Keratinocyte (primary cell): ENCODE data around the gene PAIP2. TPM values are rescaled to one million over a fixed set of nuclear protein-coding genes. Genes with fewer than 3 reads are reported as not detected.
"Not testable (repeated sequence)": the region's sequence is repeated elsewhere in the genome, so short reads cannot be mapped to it uniquely, and the experiment has no call there.

Source experiments
- DNase-seq: peaks from one replicate; pipeline ENCODE4 v3.0.0-alpha.2; 2011; ENCODE audit warnings: low read depth, missing footprints, low spot score
- FAIRE-seq: peaks from 2 replicates; lab custom pipeline; 2011; peaks lifted over from hg19 to GRCh38; lab: Jason Lieb, UNC
- H2AFZ ChIP-seq: 2 replicates; pipeline ENCODE4 v1.6.0; 2012; ENCODE audit warnings: low read length, control low read depth, inconsistent platforms; ENCODE audit not compliant: control insufficient read depth
- H3K27ac ChIP-seq: 2 replicates; pipeline ENCODE4 v1.5.1; 2011; ENCODE audit warnings: low read length; ENCODE audit not compliant: control insufficient read depth, insufficient read depth
- H3K27me3 ChIP-seq: 3 replicates; pipeline ENCODE4 v1.6.0; 2011; ENCODE audit warnings: low read length; ENCODE audit not compliant: control insufficient read depth, insufficient read depth; ENCODE audit errors: extremely low read depth
- H3K36me3 ChIP-seq, 2 experiments: 2 replicates in 1 of 2; 3 replicates in 1 of 2; pipeline ENCODE4 v1.5.1; 2011; ENCODE audit warnings: low read length in 2 of 2, mild to moderate bottlenecking in 1 of 2; ENCODE audit not compliant: control insufficient read depth in 2 of 2, insufficient read depth in 2 of 2; ENCODE audit errors: extremely low read depth in 1 of 2
- H3K4me1 ChIP-seq: 3 replicates; pipeline ENCODE4 v1.5.1; 2011; ENCODE audit warnings: low read length; ENCODE audit not compliant: control insufficient read depth, insufficient read depth; ENCODE audit errors: extremely low read depth
- H3K4me2 ChIP-seq: 3 replicates; pipeline ENCODE4 v1.6.0; 2011; ENCODE audit warnings: low read depth, low read length; ENCODE audit not compliant: control insufficient read depth, insufficient read depth; ENCODE audit errors: extremely low read depth
- H3K4me3 ChIP-seq, 3 experiments: fragments of 200-600 bp in 1 of 3; sonication (generic) in 1 of 3; 2 replicates in 2 of 3; 3 replicates in 1 of 3; pipeline ENCODE4 v1.5.1; 2011 to 2016; ENCODE audit warnings: low read length in 3 of 3, mild to moderate bottlenecking in 3 of 3, control low read depth in 2 of 3, inconsistent platforms in 1 of 3, low read depth in 1 of 3, mixed read lengths in 1 of 3, mixed run types in 1 of 3, moderate library complexity in 1 of 3; ENCODE audit not compliant: control insufficient read depth in 2 of 3, insufficient read depth in 2 of 3; ENCODE audit errors: extremely low read depth in 1 of 3
- H3K79me2 ChIP-seq: 2 replicates; pipeline ENCODE4 v1.6.0; 2012; ENCODE audit warnings: low read length; ENCODE audit not compliant: control insufficient read depth, insufficient read depth
- H3K9ac ChIP-seq: 3 replicates; pipeline ENCODE4 v1.6.0; 2011; ENCODE audit warnings: low read length; ENCODE audit not compliant: control insufficient read depth, insufficient read depth; ENCODE audit errors: extremely low read depth
- H3K9me1 ChIP-seq: 3 replicates; pipeline ENCODE4 v1.6.0; 2011; ENCODE audit warnings: low read length; ENCODE audit not compliant: control insufficient read depth, insufficient read depth; ENCODE audit errors: extremely low read depth
- H3K9me3 ChIP-seq: 2 replicates; pipeline ENCODE4 v1.5.1; 2012; ENCODE audit warnings: low read depth, low read length; ENCODE audit not compliant: control insufficient read depth
- H4K20me1 ChIP-seq: 3 replicates; pipeline ENCODE4 v1.6.0; 2011; ENCODE audit warnings: low read length; ENCODE audit not compliant: control insufficient read depth, insufficient read depth; ENCODE audit errors: extremely low read depth
- CTCF ChIP-seq, 3 experiments: IDR thresholded peaks in 1 of 3; conservative IDR thresholded peaks in 1 of 3; optimal IDR thresholded peaks in 1 of 3; 2 replicates in 2 of 3; 3 replicates in 1 of 3; pipeline versions ENCODE3 to v1.5.1; 2011; ENCODE audit warnings: low read length in 3 of 3, mild to moderate bottlenecking in 3 of 3, moderate library complexity in 2 of 3, control low read depth in 1 of 3, inconsistent platforms in 1 of 3; ENCODE audit not compliant: insufficient read depth in 2 of 3; ENCODE audit errors: extremely low read depth in 1 of 3
- EZH2 ChIP-seq: IDR thresholded peaks from one replicate; pipeline ENCODE4 v1.6.1; 2012; ENCODE audit warnings: inconsistent platforms, mild to moderate bottlenecking, low read length, moderate library complexity
- dilution Hi-C: fragments of 300-500 bp; cut with MboI; formaldehyde crosslinking; loops from one replicate; pipeline ENCODE4 v1.7.0; 2020; ENCODE audit warnings: low sequenced_read_pairs; ENCODE audit not compliant: extremely low pct_ligation_motif_present
- polyA plus RNA-seq, 5 experiments: library from polyadenylated mRNA; depleted of rRNA in 3 of 5; stranded (reverse) in 3 of 5; stranded (forward) in 1 of 5; unstranded in 1 of 5; fragments of >200 nt; gene quantifications; 1 replicate in 1 of 5; 2 replicates in 3 of 5; 3 replicates in 1 of 5; pipeline versions ENCODE4 v1.2.1 to v1.2.3, GENCODE V29; 2011 to 2012; ENCODE audit warnings: missing spikeins in 2 of 5, low read depth in 1 of 5, low replicate concordance in 1 of 5

PAIP2 gene
- polyA plus RNA-seq, 1 donor (not counting 4 experiments of a cell fraction or from before 2014, with no cell fraction given) = 65.6 TPM

- Histone ChIP-seq H3K79me2 (peaks cover 100% of the 10 kb centered on the region), H4K20me1 (peaks cover 21% of the 10 kb centered on the region), H2AFZ (no peak overlapping the region), H3K36me3 (no peaks in the 10 kb centered on the region), H3K4me1 (peaks cover 10% of the 10 kb centered on the region), H3K9me3 (no peaks in the 10 kb centered on the region), H3K4me2 (no peak overlapping the region), H3K4me3 (no peak overlapping the region), H3K27ac (no peak overlapping the region), H3K9me1 (no peaks in the 10 kb centered on the region), H3K27me3 (no peaks in the 10 kb centered on the region), H3K9ac (no peak overlapping the region)
- DNase-seq (no peak), FAIRE-seq (no peak)
- dilution Hi-C loops = no loop called here
- no peak for TF ChIP-seq EZH2
- no peak for TF ChIP-seq CTCF (optimal IDR thresholded peaks at IDR 0.05 in 1 of 3, IDR thresholded peaks at IDR 0.05 in 1 of 3, conservative IDR thresholded peaks at IDR 0.05 in 1 of 3; ENCODE audit: extremely low read depth in 1 of 3, insufficient read depth in 2 of 3, low read length in 3 of 3)
Observed at GRCh38 chr5:139308797-139309196, 32.9 kb upstream of the PAIP2 start.

- H3K27me3 ChIP-seq, H3K36me3 ChIP-seq, H3K9me1 ChIP-seq, H3K27ac ChIP-seq, H4K20me1 ChIP-seq, H2AFZ ChIP-seq, FAIRE-seq, H3K9ac ChIP-seq, H3K9me3 ChIP-seq, DNase-seq, H3K4me3 ChIP-seq, dilution Hi-C loops: not testable (repeated sequence)
- Histone ChIP-seq H3K4me1 (peaks cover 10% of the 10 kb centered on the region), H3K79me2 (peaks cover 100% of the 10 kb centered on the region), H3K4me2 (peak overlapping the region; percentile 16)
Observed at GRCh38 chr5:139310715-139311186, 30.9 kb upstream of the PAIP2 start.

GRCh38 chr5:139312075-139312474, 29.6 kb upstream of the PAIP2 start:
- dilution Hi-C loops = no loop called here
- H3K4me3 ChIP-seq = no peak overlapping the region
- no peak overlapping the region for H3K27ac ChIP-seq
- H3K9ac ChIP-seq = no peak overlapping the region
- no peaks in the 10 kb centered on the region for H3K9me3 ChIP-seq
- no peak overlapping the region for H3K4me2 ChIP-seq
- H2AFZ ChIP-seq = no peak overlapping the region
- peaks cover 10% of the 10 kb centered on the region for H3K4me1 ChIP-seq
- peaks cover 2 to 16% of the 10 kb centered on the region in 2 experiments for H3K36me3 ChIP-seq
- no peaks in the 10 kb centered on the region for H3K9me1 ChIP-seq
- DNase-seq (no peak), FAIRE-seq (no peak)
- H4K20me1 ChIP-seq = peaks cover 6% of the 10 kb centered on the region
- H3K27me3 ChIP-seq = no peaks in the 10 kb centered on the region
- no peak for TF ChIP-seq CTCF (optimal IDR thresholded peaks at IDR 0.05 in 1 of 3, IDR thresholded peaks at IDR 0.05 in 1 of 3, conservative IDR thresholded peaks at IDR 0.05 in 1 of 3; ENCODE audit: extremely low read depth in 1 of 3, insufficient read depth in 2 of 3, low read length in 3 of 3)
- no peak for TF ChIP-seq EZH2
- H3K79me2 ChIP-seq = peaks cover 99% of the 10 kb centered on the region
